Stimulated activated effector memory CD8-positive, alpha-beta T cell treated with anti-CD3 and anti-CD28 coated beads, Interleukin-12 subunit alpha, Interleukin-12 subunit beta, amount 100 ng/mL, for 72 hours (primary cell): ENCODE measurements around the gene SLF2.

Experiments
- ATAC-seq: fragments of 150-1000 bp; cut with Tn5 transposase; 2 replicates; pipeline ENCODE4 v1.10.0; 2021
- DNase-seq, 2 donors: peaks; one replicate each; pipeline ENCODE4 v3.0.0; 2021 to 2022; ENCODE audit warnings: low spot score in 2 of 2
- H3K27ac Mint-ChIP-seq: one replicate; pipeline ENCODE4 v1.8.0; 2022; ENCODE audit warnings: mild to moderate bottlenecking, mixed read lengths
- H3K36me3 Mint-ChIP-seq: one replicate; pipeline ENCODE4 v1.8.0; 2022; ENCODE audit warnings: mild to moderate bottlenecking, mixed read lengths
- H3K4me1 Mint-ChIP-seq: one replicate; pipeline ENCODE4 v1.8.0; 2022; ENCODE audit warnings: mixed read lengths
- H3K4me3 Mint-ChIP-seq: one replicate; pipeline ENCODE4 v1.8.0; 2022; ENCODE audit warnings: mild to moderate bottlenecking, mixed read lengths
- H3K9me3 Mint-ChIP-seq: one replicate; pipeline ENCODE4 v1.8.0; 2022; ENCODE audit warnings: mixed read lengths

The SLF2 gene

DNA sequence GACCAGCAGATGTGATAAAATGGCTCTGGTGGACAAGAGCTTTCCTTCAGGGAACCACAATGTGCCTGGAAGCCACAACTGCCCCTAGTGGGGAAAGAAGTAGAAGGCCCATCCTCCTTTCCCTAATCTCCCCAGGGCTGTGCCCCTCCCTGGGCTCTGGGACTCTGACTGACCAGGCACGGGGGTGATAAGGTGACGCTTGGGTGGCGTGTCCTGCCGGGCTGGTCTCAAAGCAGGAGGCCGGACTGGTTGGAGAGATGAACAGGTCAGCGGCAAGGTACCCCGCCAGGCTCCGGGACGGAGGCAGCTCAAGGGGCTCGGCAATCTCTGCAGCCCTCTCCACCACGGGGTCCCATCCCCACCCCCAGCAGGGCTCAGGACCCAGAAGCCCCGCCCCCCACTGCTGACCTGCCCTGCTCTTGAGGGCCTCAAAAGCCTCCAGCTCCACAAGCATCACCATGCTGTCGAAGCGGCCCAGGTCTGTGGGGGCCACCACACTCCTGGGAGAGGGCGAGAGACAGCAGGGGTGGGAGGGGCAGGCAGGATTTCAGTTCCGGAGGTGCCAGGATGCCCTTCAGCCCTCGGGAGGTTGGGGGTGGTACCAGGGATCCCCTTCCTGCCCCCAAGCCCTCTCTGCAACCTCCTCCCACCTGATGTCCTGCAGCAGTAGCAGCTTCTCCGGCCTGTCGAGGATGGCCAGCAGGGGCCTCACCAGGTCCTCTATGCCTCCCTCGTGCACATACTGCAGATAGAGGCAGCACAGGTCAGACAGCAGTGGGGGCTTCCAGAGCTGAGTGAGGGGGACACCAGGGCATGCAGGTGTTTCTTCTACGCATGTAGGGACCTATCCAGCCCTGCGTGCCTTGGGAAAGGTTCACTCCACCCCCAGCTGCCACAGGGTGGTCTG lies 99.0 kb downstream of the SLF2 start:
- no peak overlapping the region for H3K27ac Mint-ChIP-seq
- no peaks in the 10 kb centered on the region for H3K36me3 Mint-ChIP-seq
- H3K4me3 Mint-ChIP-seq: no peak overlapping the region
- DNase-seq: no peak
- peaks cover 28% of the 10 kb centered on the region for H3K4me1 Mint-ChIP-seq
- H3K9me3 Mint-ChIP-seq: no peaks in the 10 kb centered on the region
- ATAC-seq: no peak

DNA sequence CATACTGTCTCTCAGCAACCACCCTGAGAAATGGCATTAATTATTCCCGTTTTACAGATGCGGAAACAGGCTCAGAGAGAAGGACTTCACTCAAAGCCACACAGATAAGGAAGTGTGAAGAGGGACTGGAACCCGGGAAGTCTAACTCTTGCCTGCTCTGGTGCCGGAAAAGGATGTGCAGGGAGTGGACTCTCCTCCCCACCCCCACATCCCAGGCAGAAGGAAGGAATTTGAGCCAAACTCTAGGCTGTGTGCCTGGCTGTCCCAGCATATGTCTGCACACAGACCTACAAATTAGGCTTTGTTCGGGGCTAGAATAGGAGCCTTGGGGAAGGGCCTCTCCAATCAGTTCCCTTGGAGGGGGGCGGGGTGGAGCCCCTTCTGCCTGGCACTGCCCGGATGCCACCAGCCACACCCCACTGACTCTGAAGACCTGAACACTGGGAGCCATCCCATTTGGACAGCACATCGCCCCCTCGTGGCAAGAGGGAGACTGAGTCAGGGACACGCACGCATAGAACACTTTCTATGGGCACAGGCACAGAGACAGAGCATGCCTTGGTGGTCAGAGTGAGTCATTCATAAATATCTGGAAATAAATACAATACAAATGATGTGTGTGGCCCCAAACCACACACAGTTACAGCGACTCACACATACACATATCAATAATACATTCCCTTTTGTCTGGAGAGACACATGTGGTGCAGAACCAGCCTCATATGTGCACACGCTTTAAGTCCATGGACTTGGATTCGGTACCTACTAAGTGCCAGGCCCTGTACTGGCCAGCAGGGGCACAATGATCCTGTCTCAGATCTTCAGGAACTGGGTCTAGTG lies 100.0 kb downstream of the SLF2 start:
- H3K4me3 Mint-ChIP-seq: peak overlapping the region; percentile 32
- H3K36me3 Mint-ChIP-seq: peaks cover 4% of the 10 kb centered on the region
- H3K27ac Mint-ChIP-seq: peak overlapping the region; percentile 70
- peak; percentile 73 to 89 for DNase-seq
- H3K9me3 Mint-ChIP-seq: no peaks in the 10 kb centered on the region
- peak; percentile 92 for ATAC-seq
- H3K4me1 Mint-ChIP-seq: peaks cover 28% of the 10 kb centered on the region

DNA sequence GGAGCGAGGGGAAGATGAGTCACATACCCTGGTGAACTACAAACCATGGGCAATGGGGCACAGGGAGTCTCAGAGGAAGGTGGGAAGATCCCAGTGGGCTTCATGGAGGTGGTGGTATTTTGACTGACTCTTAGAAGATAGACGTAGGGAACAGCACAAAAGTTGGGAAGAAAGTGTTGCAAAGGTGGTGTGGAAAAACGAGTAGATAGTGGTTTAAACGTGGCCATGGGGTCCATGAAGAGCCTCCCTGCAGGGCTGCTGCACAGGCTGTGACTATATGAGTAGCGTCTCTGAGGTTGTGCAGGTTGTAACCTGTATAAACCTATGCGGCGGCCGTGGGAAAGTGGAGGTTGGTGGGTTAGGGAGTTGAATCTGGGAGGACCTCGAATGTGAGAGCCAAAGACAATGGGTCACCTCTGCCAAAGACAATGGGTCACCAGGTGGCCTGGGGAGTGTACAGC lies 100.6 kb downstream of the SLF2 start:
- Mint-ChIP-seq H3K4me1 (peaks cover 31% of the 10 kb centered on the region), H3K36me3 (peaks cover 6% of the 10 kb centered on the region), H3K4me3 (peak overlapping the region; percentile 32), H3K27ac (peak overlapping the region; percentile 70), H3K9me3 (no peaks in the 10 kb centered on the region)
- no peak for DNase-seq
- ATAC-seq: no peak

DNA sequence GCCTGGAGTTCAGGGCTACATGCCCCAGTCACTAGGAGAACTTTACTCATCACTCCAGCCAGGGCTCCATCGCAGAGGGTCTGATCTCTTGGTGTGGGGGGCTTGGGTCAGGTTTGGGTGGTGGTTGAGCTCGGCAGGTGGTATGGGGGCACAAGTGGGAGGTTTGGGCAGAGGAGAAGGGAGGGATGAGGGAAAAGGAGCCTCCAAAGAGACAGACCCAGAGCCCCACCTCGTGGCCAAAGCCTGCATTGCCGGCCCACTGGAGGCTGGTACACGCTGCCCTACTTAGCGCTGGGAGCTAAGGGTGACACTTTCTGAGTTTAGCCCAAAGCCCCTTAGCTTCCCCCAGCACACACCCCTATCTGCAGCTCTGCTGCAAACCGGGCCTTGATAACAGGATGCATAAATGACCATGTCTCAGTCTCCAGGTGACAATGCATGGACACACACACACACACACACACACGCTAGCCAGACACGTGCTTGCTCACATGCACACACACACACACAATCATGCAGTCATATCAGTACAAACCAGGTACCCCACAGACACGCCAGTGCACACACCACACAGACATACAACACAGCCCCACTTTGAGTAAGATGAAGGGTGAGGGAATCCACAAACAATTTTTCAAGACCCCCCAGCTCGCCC lies 101.6 kb downstream of the SLF2 start:
- no peak overlapping the region for H3K27ac Mint-ChIP-seq
- peaks cover 40% of the 10 kb centered on the region for H3K4me1 Mint-ChIP-seq
- H3K4me3 Mint-ChIP-seq: no peak overlapping the region
- H3K9me3 Mint-ChIP-seq: no peaks in the 10 kb centered on the region
- peaks cover 6% of the 10 kb centered on the region for H3K36me3 Mint-ChIP-seq
- peak; percentile 37 for ATAC-seq
- DNase-seq: peak; percentile 79 to 90
